Left renal pelvis (tissue), 4 donors: ENCODE results near the gene CRY1. TPM values are rescaled to one million over a fixed set of nuclear protein-coding genes. Genes with fewer than 3 reads are reported as not detected.

Experiments
- DNase-seq, 4 donors: peaks; one replicate each; pipeline ENCODE4 v3.0.0-alpha.2; 2013; ENCODE audit warnings: low read depth in 4 of 4, low spot score in 3 of 4
- polyA plus RNA-seq, 4 donors: library from polyadenylated mRNA; unstranded; fragments of 120-200 nt; gene quantifications; one replicate each; pipeline ENCODE4 v1.2.1, GENCODE V29; 2013; ENCODE audit not compliant: insufficient read length in 4 of 4

Gene CRY1
- 10 to 100 TPM; 21.9 to 31.8 (median 29.8) TPM for polyA plus RNA-seq

- DNase-seq: peak; percentile 95 to 98 (median 96)
Observed at GRCh38 chr12:107093417-107094182, at the start of gene CRY1. TSS of gene CRY1 (minus strand) at chr12:107093549. CDS start at chr12:107092961, 588 bp downstream.

DNA sequence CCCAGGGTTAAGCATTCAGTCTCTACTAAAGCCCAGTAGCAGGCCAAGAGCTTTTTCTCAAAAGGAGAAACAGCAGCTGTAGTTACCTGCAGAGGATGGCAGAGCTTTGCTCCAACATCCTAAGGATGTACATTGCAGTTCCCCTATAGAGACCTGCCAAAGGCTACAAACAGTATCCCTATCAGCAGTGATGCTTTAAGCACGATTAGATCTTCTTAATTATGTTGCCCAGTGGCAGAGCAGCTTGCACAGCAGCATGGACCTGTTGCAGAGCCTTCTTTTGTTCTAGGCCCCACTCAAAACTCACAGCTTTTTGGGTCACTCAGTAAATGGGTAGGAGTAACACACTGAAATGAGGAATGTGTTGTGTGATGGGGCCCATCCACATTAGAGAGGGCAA lies 46.4 kb upstream of the CRY1 start:
- DNase-seq: no peak

GRCh38 chr12:107138990-107139389 lies 45.6 kb upstream of the CRY1 start:
- no peak for DNase-seq

DNA sequence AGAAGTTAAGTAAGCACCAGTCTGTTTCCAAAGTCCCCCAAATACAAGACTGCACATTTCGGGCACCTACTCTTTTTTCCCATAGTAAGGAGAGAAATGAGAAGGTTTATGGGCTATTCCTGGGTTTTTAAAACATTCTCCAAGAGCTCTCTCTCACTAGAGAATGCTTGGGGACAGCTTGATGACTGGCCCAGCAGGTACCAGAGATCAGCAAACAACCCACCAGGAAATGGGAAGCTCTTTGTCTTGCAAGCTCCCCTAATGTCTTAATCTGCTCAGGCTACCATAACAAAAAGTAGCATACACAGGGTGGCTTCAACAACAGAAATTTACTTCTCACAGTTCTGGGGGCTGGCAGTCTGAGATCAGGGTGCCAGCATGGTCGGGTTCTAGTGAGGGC lies 41.8 kb upstream of the CRY1 start:
- DNase-seq: no peak

- no peak for DNase-seq
Observed at GRCh38 chr12:107134558-107134957, 41.2 kb upstream of the CRY1 start.

GRCh38 chr12:107133462-107133861 lies 40.1 kb upstream of the CRY1 start:
- no peak for DNase-seq

DNA sequence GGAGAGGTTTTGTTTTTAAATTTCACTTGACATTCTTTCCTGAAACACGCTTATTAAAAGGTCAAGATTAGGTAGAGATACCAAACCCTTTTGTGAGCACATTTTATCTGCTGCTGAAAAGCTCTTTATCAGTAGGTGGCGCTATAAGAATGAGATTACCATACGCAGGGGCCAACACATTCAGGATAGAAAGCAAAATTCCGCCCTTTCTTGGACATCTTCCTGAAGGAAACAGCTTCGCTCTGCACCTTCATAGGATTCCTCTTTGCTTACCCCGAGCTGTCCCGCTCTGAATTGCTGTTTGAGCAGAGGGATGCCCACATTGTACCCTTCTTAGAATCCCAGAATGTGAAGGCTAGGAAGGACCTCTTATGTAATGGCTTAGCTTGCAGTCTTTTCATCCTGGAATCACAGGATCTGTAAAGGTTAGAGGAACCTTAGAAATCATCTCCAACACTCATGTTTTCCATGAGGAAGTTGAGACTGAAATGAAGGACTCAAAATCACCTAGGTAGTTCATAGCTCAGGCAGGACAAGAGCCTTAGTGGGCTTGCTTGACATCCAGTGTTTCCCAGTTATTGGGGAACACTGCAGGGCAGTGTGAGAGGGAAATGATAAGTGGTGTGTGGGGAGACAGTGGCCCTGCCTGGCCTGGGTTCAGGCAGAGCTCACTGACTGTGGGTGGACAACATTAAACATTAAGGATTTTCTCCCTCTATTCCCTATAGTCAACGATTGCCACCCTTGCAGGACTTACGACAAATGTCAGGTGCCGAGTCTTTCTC lies 38.7 kb upstream of the CRY1 start:
- DNase-seq: peak; percentile 28 to 36 (median 34)

GRCh38 chr12:107130830-107131611 lies 37.7 kb upstream of the CRY1 start:
- DNase-seq: no peak

- no peak for DNase-seq
Observed at GRCh38 chr12:107129315-107129930, 36.1 kb upstream of the CRY1 start.

DNA sequence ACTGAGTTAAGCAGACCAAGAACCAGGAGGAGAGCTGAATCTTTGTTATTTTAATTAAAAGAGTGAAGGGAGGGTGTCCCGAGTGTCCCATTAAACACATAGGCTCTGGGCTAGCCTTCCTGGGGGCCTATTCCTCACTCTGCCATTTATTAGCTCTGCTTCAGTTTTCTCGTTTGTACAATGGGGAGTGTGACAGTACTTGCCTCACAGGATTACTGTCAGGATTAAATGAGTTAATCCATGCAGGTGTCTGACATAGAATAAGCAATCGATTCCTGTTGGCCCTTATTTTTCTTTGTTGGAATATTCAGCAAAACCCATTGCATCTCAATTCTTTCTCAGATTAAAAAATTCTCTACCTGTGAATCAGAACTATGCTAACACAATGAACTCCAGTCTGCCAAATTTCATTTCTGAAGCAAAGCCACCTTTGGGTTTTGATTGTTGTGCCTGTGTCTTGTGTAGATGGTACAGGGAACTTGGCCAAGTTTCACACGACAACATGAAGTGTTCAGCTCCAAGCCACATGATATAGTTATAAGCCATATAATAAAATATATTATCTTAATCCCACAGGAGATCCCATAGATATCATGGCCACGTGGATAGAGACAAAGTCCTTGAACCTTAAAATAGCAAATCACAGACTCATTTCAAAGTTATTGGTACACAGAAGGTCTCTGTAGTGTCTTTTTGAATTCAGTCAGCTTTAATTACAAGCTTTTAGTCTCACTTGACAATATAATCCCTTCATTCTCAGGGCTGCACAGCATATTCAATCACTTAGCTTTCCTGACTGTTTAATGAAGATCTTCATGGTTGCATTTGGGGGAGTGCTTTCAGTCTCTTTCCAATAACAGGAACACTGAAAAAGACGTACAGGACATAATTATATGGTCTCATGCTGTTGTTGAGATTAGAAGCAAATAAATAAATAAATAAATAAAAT lies 34.4 kb upstream of the CRY1 start:
- no peak for DNase-seq

- no peak for DNase-seq
Observed at GRCh38 chr12:107126796-107127481, 33.6 kb upstream of the CRY1 start.

- DNase-seq: no peak
Observed at GRCh38 chr12:107125833-107126232, 32.5 kb upstream of the CRY1 start.

DNA sequence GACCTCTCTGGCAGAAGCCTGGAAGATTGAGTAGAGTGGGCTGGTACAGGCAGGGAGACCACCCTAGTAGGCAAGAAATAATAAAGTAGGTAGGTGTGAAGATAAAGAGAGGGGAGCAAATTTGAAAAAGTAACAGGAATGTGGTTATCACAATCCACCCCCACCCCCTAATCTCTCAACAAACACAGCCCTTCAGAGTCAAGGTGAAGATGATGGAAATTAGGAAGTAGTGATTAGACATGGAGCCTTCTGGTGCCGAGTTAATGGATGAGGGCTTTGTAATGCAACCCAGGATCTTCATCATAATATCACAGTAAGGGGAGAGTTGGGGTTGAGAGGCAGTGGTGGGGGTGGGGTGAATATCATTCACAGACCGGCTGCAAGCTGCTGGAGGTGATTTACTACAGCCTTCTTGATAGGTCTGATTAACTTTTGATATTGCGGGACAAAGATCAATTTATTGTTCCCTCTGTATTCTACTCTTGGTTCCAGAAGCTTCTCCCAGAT lies 29.2 kb upstream of the CRY1 start:
- no peak for DNase-seq

DNA sequence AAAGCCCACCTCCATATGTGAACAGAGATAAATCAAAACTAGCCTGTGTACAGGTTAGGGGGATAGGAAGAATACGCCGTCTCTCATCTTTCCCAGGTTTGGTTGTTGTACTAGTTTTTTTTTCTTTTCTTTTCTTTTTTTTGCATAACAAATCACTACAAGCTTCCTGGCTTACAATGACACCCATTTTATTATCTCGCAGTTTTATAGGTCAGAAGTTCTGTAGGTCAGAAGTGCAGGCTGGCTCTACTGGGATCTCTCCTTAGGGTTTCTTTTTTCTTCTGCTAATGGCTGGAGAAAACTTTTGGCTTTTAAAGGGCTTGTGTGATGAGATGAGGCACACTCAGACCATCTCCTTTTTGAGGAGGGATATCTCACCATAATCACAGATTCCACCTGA lies 25.7 kb upstream of the CRY1 start:
- DNase-seq: no peak

DNA sequence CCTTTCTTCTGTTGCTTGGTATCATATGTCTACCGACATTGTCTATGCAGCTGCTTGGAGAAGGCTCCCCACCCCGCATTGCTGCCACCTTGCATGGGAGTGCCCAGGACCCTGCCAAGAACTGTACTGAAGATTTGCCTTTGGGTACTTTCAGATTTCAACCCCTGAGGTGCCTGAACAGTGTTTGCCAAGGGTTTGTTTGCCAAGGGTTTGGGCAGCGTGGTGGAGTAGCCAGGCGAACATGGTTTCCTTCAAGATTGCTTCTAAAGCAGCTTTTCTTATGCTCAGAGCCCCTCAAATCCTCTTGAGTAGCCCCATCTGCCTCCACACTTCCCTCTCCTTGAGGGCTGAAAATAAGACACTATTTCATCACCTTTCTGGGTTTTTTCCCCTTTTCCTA lies 25.3 kb upstream of the CRY1 start:
- no peak for DNase-seq

GRCh38 chr12:107115119-107115518 lies 21.8 kb upstream of the CRY1 start:
- DNase-seq: no peak

DNA sequence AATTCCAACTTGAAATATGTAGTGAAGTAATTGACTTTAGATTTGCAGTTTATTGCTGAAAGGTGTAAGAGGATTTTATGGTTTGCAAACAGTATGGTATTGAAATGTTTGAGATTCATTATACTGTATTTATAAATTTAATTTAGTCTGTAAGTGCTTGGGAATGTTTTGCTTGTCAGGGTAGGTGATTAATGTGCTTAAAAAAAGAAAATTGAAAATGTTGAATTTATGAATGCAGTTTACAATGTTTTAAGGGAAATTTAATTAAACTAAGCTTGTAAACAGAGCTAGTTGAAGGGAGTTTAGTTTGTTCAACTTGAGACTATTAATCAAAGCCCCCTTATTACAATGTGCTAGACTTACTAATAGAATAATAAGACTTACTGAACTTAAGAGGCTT lies 18.0 kb upstream of the CRY1 start:
- DNase-seq: no peak

- no peak for DNase-seq
Observed at GRCh38 chr12:107109726-107110719, 16.7 kb upstream of the CRY1 start.
